NCI-H187 treated with DMSO at 0.1 percent for 48 hours (cell line): ENCODE measurements around the gene KIAA1671.
"Not testable (repeated sequence)": the region's sequence is repeated elsewhere in the genome, so short reads cannot be mapped to it uniquely, and the experiment has no call there.

Source experiments
- DNase-seq: peaks from one replicate; lab custom pipeline; 2025; lab: John Stamatoyannopoulos, UW

Gene KIAA1671

DNA sequence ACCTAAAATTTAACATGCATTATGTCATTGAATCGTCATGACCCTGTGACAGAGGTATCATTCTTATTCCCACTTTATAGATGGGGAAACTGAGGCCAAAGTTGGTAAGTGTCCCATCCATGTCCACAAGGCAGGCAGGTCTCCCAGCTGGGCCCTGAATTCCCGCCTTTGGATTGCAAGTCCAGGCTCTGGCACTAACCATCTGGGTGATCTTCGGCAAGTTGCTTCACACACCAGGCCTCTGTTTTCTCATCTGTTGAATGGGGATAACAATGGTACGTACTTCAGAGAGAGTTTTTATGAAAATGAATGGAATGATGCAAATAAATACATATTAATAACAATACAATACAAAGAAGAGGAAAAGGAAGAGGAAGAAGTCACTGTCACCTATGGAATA is 250.6 kb downstream of the KIAA1671 start:
- DNase-seq = no peak

DNA sequence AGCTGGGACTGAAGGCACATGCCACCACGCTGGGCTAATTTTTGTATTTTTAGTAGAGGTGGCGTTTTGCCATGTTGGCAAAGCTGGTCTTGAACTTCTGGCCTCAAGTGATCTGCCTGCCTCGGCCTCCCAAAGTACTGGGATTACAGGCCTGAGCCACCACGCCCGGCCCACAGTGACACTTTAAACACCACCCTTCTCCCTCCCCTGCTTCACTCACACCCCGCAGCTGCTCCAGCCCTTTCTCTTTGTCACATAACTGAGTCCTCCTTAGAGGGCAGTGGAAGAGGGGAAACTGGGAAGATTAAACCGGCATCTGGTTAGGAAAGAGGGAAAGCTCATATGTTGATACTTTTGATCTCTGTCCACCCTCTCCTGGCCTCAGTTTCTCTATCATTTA is 252.0 kb downstream of the KIAA1671 start:
- DNase-seq = not testable (repeated sequence)

DNA sequence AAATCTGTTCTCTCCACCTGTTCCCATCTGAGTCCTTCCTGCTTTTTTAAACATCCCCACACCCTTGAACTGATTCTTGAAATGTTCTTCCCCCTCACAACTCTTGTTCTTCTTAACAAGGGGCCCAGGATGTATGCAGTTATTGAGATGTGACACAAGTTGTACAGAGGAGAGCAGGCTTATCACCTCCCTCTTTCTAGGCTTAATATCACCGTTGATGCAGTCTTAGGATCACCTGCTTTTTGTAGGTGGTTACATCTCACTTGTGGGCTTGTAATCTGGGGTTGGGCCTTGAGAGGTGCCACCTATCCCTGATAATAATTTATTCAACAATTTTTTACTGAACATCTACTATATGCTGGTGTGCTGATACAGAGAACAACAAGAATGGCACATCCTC is 253.3 kb downstream of the KIAA1671 start:
- DNase-seq = no peak

DNA sequence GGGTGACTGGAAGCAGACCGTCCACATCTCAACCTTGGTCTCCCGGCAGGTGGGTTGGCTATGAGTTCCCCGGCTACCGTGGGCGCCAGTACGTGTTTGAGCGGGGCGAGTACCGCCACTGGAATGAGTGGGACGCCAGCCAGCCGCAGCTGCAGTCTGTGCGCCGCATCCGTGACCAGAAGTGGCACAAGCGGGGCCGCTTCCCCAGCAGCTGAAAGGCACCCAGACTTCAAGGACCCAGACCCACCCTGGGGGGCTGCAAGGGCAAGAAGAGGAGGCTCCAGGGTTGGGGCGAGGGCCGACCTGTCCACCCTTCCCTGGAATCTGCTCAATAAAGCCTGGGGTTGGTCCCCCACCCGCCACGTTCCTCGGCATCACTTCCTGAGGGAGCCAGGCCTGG is 254.5 kb downstream of the KIAA1671 start:
- no peak for DNase-seq

DNA sequence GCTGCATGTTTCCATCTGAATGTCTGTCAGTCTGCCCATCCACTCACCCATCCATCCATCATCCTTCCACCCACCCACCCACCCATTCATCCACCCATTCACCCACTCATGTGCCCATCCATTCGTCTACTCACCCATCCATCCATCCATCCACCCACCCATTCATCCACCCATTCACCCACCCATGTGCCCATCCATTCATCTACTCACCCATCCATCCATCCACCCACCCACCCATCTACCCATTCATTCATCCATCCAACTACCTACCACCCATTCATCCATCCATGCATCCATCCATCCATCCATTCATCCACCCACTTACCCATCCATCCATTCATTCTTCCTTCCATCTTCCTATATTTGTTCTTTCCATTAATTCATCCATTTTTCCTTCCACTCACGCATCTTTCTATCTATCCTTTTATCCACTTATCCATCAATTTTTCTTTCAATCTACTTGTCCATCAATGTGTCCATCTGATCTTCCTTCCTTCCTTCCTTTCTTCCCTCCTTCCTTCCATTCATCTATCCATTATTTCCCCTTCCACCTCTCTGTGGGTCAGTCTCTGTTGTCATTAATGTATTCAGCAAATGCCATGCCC is 255.1 kb downstream of the KIAA1671 start:
- no peak for DNase-seq

DNA sequence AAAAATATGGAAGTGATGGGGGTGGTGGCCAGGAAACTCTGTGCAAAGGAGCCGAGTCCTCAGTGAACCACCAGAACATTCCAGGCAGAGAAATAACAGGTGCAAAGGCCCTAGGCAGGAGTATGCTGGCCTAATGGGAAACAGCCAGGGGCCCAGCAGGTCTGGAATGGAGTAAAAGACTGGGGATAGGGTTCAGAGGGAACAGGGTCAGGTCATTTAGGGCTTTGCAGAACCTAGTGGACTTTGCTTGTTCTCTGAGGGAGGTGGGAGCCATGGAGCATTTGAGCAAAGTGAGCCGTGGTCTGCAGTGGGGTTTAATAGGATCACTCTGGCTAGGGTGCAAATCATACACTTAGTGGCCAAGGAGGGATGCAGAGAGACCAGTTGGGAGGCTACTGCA is 255.8 kb downstream of the KIAA1671 start:
- DNase-seq = no peak

DNA sequence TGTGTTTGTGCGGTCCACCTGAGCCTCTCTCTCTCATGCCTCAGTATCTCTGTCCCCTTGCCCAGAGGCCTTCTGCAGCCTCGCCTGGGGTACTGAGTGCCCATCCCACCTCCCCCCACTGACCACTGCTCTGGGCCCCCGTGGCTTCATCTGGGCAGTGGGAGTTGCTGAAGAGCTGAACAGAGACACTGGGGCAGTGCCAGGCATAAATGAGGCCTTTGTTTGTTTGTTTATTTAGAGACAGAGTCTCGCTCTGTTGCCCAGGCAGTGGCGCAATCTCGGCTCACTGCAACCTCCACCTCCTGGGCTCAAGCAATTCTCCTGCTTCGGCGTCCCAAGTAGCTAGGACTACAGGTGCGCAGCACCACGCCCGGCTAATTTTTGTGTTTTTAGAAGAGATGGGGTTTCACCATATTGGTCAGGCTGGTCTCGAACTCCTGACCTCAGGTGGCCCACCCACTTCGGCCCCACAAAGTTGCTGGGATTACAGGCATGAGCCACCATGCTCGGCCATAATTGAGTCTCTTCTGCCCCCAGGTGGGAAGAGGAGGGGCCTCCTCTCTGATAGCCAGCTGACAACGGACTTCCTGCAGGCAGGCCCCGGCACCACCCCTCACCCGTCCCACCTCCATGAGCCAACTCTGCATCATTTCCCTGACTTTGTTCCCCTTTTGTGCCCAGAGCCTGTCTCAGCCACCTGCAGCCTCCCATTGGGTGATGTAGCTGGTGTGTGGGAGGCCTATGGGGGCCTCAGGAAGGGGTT is 256.4 kb downstream of the KIAA1671 start:
- DNase-seq = no peak

DNA sequence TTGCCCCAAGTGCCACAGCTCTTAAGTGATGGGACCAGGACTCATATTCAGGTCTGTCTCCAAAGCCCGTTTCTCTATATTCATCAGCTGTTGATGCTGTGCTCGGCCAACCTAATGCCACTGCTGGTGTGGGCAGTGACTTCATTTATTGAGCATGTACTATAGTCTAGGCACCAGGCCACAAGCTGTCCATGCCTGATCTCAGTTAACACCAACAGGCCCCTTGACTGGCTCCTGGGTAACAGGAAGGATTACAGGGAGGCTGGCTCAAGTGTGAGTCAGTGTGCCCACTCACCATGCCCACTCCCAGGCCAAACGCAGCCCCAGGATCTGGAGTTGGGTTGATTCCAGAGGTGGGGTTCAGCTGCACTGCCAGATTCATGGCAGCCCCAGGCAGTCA is 258.3 kb downstream of the KIAA1671 start:
- no peak for DNase-seq

DNA sequence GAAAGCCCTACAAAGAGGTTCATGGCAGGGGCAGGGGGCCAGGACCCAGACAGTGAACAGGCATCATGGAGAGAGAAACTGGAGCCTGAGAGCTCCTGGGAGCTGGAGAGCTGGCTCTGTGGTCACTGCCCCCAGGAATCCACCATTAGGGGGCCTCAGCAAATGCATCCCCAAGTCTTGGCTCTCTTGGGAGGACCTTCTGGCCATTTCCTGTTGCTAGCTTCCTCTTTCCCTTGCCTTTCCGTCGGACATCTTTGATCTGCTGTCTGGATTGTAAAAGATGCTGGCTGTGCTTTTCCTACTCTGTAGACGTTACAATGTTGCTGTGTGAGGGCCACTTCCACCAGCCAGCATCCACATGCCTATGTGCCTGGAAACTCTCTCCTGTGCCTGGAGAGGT is 259.8 kb downstream of the KIAA1671 start:
- no peak for DNase-seq

DNA sequence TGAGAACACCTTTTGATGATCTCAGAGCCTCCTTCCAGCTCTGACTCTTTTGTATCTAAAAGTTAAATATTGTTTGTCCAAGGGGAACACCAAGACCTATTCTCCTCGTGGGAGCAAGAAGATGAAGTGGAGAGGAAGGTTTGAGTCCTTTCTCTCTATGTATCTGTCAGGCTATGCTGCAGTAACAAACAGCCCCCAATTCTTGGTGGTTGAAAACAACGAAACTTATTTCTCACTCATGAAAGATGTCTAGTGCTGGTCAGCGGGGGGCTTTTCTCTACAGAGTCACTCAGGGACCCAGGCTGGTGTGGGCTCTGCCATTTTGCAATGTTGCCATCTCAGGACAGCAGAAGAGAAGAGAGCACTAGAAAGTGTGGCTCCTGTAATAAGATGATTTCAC is 260.7 kb downstream of the KIAA1671 start:
- DNase-seq = no peak

DNA sequence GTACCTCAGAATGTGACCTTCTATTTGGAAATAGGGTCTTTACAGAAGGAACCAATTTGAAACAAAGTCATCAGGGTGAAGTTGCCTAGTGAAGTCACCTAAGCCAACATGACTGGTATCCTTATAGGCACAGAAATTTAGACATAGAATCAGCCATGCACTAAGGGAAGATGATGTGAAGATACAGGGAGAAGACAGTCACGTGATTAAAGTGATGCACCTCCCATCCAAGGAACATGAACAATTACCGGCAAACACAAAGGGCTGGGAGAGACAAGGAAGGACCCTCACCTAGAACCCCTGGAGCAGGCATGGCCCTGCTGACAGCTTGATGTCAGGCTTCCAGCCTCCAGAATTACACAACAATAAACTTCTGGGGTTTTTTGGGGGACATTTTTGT is 263.7 kb downstream of the KIAA1671 start:
- DNase-seq = no peak

DNA sequence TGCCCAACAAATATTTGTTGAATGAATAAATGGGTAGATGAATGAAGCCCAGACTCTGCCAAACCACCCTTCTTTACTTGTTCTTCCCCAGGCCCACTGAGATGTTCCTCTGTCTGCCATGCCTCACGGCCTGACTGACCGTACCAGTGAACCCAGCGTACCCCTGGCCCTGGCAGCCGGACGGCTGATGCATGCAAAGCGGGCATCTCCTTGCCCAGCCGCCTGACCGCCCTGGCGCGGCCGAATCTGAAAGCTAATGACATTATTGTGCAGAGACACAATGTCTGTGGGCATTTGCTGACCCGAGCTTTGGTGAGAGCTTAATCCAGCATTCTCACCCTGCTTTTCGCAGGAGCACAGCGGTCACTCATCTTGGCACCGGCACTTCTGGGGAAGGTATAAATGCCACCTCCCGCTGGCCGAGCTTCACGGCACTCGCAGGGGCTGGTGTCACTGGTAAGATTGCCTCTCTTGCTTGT is 266.7 kb downstream of the KIAA1671 start, which contains the start of gene CRYBB2:
Gene CRYBB2 (plus strand): TSS at position 429 of the 479 bp plus-strand sequence. CDS start 1,791 bp downstream, outside the sequence.
- no peak for DNase-seq

DNA sequence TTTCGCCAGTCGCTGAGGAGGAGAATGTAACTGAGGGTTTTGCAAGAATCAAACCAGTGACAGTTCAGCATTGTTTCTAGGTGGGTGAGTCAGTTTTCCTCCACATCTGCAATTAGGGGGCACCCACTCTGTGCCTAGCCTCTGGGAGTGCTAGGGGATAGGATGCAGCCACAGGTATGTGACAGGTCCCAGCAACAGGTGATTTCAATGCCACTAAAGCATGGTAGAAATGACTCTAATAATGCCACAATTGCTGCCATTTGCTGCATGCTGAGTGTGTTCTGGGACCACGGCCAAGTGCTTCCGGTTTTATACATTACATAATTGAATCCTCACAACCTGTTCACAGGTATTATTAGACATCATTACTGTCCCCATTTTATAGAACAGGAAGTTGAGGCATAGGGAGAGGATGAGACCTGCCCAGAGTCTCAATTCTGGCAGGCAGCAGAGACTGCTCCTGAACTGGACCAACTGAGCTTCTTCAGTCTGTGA is 267.5 kb downstream of the KIAA1671 start:
- no peak for DNase-seq

DNA sequence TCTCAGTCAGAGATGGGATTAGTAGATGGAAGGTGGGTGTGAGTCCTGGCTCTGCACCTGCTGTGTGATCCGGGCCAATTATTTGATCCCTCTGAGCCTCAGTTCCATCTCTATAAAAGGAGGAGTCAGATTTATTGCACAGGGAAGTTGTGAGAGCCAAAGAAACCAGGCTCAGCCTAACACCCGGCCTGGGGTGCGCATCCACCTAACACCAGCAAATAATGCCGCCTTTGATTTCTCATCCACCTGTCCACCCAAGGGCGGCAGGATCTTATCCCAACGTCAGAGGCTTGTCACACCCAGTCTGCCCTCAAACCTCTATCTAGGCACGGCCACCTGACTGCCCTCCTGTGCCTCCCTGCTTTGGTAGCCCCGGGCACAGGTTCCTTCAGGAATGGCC is 269.3 kb downstream of the KIAA1671 start:
- DNase-seq = no peak

DNA sequence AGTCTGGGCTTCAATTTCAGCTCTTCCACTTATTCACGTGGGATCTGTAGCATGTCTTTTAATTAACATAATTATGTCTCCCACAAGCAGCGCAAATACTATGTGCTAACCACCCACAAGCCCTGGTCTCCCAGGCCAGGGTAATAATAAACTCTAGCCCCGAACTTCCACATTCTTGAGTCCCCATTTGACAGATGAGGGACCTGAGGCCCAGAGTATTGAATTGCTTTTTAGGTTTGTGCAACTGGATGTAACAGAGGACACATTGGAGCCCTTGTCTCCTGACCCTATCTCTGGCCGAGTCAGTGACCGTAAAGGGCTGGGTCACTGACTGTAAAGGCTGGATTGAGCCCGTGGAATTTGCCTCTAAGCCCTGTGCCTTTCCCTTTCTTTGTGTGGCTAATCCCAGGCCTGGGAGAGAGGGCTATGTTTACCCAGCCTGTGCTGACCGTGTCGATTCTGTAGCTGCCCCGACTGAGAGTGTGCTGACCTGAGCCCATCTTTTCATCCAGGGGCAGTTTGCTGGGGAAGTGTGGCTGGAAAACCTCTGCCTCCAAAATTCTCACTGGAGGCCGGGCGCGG is 270.8 kb downstream of the KIAA1671 start:
- DNase-seq = no peak

DNA sequence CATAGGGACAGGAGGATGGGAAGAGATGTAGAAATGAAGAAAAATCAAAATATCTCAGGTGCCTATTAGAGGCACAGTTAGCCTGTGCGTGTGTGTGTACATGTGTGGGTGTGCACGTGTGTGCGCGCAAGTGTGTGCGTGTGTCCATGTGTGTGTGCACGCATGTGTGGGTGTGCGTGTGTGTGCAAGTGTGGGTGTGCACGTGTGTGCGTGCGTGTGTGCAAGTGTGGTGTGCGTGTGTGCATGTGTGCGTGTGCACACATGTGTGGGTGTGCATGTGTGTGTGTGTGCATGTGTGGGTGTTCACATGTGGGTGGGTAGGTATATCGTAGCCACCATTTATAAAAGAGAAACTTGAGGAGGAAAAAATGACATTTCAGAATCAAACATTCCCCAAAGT is 276.3 kb downstream of the KIAA1671 start:
- no peak for DNase-seq

DNA sequence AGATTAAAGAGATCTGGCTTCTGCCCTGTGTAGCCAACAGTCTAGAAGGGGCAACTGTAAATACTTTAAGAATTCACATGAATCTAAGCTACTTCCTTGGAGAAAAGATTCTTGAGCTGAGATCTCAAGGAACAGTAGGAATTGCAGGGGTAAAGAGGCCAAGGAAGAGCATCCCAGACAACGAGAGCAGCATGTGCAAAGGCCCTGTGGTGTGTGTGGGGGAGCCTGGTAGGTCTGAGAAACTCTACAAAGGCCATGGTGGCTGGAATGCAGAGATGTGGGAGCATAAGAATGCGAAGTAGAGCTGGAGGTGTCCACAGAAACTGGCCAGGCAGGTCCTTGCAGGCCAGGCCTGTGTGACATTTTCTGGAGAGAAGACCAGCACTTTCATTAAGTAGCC is 278.2 kb downstream of the KIAA1671 start:
- not testable (repeated sequence) for DNase-seq

DNA sequence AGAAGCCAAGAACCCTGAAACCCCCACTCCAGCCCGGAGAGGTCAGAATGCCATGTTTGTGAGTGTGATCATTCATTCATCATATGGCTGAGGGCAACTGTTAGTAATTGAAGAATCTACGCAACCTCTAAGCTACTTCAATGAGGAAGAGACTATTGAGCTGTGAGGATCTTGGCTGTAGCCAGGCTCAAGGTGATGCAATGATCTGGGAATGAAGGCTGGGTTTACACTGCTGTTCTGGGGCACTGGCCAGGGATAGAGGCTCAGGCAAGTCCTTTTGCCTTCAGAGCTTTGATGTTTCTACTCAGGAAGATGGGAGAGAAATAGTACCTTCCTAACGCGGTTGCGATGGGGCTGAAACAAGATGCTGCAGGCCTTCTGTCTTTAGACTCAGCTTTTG is 279.8 kb downstream of the KIAA1671 start:
- no peak for DNase-seq

DNA sequence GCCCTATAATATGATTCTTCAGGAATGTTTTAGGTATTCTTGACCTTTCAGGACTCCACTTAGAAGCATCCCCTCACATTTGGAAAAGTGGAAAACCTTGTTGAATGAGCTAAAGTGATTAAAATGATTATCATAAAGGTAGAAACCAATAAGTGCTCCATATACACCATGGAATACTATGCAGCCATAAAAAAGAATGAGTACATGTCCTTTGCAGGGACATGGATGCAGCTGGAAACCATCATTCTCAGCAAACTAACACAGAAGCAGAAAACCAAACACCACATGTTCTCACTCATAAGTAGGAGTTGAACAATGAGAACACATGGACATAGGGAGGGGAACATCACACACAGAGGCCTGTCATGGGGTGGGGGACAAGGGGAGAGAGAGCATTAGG is 281.2 kb downstream of the KIAA1671 start:
- not testable (repeated sequence) for DNase-seq

DNA sequence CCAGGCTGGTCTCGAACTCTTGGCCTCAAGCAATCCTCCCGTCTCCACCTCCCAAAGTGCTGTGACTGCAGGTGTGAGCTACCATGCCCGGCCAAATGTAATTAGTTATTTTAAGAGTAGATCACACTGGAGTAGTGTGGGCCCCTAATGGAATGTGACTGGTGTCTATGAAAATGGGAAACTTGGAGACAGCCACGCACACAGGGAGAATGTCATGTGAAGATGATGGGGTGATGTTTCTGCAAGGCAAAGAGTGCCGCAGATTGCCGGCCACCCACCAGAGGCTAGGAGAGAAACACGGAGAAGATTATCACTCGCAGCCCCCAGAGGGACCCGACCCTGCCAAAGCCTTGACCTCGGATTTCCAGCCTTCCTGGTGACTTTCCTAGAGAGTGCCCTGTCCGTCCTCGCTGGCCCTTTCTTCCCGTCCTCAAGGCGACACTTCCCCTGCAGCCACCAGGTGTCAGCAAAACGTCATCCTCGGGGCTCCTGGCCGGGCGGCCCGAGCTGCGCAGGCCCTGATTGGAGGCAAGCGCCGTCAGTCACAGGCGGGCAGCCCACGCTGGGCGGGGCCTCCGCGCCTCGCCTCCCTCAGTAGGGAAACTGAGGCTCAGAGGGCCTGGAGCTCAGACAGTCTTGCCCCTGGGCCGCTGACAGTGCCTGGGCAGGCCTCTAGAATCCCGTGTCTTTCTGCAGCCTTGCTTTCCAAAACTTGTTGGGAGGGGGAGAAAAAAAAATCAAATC is 283.2 kb downstream of the KIAA1671 start:
- no peak for DNase-seq

DNA sequence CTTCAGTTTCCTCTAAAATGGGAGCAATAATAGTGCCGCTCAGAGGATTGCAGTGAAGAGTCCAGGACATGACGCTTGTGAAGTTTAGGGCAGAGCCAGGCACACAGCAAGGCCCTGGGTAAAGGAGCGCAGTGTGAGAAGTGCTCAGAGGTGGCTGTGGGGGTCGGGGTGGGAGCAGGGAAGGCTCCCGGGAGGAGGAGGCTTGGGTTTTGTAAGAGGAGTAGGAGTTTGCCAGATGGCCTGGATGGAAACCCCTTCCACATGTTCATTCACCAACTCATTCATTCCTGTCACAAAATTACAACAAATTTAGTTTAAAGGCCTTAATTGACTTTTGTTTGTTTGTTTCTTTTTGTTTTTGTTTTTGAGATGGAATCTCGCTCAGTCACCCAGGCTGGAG is 283.9 kb downstream of the KIAA1671 start:
- no peak for DNase-seq

DNA sequence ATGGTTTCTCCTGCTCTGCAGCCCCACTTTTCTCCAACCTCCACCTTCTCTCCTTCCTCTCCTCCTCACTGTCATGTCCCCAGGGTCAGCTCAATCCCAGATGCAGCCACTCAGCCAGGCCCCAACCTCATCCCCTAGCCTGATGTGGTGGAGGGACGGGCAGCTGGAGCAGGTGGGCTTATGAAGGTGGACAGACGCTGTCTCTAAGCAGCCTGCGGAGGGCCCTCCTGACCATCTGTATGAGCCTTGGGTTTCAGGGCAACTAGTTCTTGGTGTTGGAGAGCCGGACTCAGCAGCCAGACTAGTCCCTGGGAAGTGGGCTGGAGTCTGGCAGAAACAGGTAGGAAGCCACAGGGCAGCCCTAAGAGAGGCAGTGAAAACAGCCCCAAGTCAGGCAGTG is 285.0 kb downstream of the KIAA1671 start:
- no peak for DNase-seq
